NCI-H1417 treated with DMSO at 0.1 percent for 48 hours (cell line): Measurements from ENCODE around the gene IRF8.
"Not testable (repeated sequence)": the region's sequence is repeated elsewhere in the genome, so short reads cannot be mapped to it uniquely, and the experiment has no call there.

Experiments
- DNase-seq: peaks from one replicate; lab custom pipeline; 2025; lab: John Stamatoyannopoulos, UW

The IRF8 gene

GRCh38 chr16:85935391-85935973, 36.5 kb downstream of the IRF8 start:
- no peak for DNase-seq

DNA sequence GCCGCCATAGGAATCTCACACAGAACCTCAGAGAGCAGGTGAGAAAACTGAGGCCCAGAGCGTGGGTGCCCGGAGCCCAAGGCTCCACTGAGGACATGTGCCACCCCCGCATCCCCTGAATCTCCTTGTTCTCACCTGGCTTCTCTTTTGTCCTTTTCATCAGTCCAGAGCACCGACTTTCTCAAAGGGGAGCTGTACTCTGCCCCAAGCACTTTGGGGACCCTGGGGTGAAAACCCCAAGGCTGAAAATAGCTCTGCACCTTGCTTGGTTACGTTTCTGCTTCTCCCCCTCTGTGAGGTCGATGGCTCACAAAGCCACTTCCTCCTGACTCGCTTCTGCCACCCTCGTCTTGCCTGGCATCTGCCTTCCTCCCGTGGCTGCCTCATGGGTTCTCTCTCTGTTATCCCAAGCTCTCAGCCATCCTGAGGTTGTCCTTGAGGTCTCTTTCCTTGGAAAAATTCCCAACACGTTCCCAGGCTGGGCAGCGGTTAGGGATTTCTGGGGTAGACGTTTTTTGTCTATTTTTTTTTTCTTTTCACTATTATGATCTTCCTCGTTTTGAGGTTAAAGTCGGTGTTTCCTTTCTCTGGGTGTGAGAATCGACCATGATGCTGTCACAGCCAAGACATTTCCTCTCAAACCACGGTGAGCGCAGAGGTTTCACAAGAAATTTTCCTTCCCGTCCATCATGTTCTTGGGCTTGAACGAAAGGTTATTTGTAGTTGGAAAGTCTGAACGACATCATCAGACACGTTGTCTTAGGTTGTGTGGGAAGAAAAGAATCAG, 37.2 kb downstream of the IRF8 start:
- DNase-seq = no peak

- no peak for DNase-seq
Measured at GRCh38 chr16:85936816-85937215, 37.9 kb downstream of the IRF8 start.

- DNase-seq = no peak
Measured at GRCh38 chr16:85940214-85940613, 41.3 kb downstream of the IRF8 start.

DNA sequence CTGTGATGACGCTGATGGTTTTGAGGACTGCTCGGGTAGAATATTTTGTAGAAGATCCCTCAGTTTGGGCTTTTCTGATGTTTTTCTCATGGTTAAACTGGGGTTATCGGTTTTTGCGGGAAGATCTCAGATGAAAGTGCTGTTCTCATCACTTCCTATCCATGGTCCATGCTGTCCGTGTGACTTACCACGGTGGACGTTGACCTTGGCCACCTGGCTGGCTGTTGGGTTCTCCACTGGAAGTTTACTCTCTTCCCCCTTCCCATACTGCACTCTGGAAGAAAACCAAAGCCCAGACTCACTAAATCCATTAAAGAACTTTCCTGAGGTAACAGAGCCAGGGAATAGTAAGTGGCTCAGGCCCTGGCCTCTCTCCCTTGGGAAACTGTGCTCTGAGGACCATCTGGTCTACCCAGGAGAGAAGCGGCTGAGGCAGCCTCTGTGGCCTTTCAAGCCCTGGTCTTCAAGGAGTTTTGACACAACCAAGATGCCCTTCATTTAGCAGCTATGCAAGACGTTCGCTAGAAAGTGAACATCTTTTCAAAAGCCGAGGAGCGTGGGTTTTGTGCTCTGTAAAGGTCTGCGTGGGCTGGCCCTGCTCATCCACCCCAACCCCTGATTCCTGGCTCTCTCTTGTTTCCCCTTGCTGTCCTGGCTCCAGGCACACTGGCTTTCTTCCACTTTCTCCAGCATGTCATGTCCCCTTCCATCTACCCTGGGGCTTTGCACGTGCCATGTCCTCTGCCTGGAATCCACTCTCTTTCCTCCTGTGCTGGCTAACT, 43.1 kb downstream of the IRF8 start:
- no peak for DNase-seq

GRCh38 chr16:85942659-85943058, 43.7 kb downstream of the IRF8 start:
- DNase-seq = not testable (repeated sequence)

DNA sequence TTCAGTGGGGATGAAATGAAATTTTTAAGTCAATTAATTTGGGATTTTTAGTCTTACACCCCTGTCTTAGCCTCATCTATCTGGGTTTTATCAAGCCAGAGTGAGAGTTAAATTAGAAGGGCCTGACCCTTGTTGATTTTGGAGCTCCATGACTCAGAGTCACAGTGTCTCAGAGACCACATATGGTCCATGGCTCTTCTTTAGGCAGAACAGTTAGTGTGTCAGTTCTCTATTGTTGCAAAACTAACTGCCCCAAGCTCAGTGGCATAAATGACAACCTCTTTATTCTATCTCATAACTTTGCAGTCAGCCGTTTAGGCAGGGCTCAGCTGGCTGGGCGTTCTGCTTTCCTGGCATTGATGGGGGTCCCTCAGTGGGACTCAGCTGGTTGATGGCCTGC, 44.7 kb downstream of the IRF8 start:
- DNase-seq = no peak

DNA sequence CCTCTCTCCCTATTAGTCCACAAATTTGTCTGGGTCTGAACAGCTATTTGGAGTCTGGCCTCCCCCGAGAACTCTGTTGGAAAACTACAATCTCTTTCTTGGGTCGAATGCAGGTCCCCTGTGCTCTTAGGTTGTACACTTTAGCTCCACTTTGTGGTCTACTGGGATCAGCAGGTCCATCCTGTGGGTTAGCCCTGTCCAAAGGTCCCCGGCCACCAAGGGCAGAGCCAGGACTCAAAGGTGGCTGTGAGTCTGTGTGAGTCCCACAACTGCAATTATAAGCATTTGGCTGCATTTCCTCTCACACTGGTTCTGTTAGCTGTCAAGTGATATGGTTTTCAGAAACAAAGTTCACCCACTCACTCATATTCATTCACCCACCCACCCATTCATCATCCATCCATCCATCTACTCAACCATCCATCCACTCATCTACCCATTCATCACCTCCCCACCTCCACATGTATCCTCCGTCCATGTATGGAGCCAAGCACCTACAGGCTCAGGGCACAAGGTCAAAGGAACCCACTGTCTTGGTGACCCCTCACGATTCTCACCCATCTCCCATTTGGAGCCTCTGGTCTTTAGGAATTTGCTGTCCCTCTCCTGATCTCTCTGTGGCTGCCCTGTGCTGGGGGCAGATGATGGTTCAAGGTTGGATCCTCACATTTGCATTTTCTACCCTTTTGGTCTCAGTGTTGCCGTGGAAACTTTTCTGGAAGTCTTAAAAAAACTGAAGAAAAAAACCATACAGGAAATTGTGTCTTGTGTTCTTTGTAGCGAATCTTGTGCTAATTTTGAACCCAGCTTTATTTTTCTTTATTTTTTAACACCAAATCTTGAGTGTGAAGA, 45.8 kb downstream of the IRF8 start:
- no peak for DNase-seq

GRCh38 chr16:85945424-85945751, 46.4 kb downstream of the IRF8 start:
- no peak for DNase-seq

- DNase-seq = no peak
Measured at GRCh38 chr16:85946541-85947124, 47.7 kb downstream of the IRF8 start.

DNA sequence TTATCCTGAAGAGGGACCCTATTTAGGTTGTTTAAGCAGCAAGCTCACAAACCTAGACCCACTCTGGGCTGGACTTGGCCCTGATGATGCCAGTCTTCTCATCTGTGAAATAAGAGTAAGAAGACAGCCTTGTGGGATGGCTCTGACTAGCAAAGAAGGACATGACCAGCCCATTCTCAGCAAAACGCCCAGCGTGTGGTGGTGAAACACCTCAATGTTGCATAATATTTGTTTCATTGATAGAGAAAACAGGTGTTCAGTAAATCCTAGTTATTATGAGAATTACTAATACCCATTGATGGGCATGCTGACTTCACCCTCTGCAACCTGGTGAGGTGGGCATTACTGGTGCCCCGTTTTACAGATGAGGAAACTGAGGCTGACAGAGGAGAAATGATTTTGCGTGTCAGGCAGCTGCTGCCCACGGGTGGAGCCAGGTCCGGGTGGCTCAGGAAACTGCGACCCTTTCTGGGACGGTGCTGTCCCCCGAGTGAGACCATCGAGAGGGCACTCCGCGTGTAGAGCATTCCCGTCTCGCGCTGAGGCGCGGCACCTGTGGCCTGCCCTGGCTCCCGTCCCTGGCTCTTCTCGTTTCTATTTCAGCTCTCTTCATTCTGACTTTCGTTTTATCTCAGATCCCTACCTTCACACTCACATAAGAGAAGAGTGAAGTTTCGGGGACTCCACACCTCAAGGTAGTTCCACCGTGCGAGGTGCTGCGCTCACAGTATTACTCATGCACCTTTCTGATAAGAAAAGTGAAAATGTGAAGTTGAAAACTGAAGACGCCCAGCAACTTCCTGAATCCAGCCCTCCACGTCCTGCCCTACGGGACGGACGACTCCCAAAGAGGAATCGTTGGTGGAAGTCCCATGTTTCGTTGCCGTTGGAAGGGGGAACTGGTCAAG, 48.5 kb downstream of the IRF8 start:
- DNase-seq = no peak

DNA sequence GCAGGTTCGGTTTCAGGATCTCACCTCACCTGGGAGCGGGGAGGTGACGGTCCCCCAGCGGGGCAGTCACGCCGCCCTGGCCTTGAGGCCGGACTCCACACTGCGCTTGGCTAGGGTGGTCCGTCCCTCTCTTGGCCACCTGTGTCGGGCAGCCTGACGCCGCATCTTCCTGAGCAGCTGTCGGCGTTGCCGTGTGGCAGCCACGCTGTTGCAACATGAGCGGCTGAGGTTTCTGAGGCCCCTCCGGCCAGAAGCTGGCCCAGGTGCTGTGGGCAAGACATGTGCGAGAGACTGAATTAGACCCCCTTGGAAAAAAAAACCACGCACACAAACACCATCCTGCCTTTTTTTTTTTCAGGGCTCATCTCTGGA, 49.2 kb downstream of the IRF8 start:
- DNase-seq = no peak

GRCh38 chr16:85948616-85949265, 49.8 kb downstream of the IRF8 start:
- no peak for DNase-seq

DNA sequence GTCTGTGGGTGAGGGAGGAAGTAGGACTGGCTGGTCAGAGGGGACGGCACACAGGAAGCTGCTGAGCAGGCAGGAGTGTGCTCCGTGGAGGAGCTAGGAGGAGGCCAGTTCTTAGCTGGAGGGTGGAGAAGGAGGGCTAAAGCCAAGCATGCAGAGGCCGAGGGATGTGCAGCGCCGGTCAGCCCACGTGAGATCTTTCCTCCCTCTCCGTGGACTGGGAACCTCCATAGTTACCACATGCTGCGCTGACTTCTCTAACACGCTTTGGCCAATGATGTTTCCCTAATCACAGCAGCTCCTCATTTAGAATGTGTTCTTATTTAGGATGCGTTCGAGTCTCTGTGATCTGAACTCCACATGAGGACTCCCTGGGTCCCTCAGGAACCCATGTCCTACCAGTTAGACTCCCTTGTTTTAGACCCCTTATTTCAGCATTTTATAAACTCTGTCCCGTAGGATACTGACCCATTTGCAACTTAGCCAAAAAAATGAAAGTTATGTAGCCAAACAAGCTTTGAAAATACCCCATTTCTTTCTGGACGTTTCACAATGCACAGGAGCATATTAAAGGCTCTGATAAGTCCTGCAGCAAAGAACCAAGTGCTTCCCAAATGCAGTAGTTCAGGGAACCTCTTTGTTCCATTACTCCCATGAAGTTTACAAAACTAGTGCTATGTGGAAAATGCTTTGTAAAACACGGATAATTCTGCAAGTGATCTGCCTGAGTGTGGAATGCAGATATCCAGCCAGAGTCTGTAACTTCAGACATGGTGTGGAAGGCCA, 51.4 kb downstream of the IRF8 start:
- DNase-seq = no peak

DNA sequence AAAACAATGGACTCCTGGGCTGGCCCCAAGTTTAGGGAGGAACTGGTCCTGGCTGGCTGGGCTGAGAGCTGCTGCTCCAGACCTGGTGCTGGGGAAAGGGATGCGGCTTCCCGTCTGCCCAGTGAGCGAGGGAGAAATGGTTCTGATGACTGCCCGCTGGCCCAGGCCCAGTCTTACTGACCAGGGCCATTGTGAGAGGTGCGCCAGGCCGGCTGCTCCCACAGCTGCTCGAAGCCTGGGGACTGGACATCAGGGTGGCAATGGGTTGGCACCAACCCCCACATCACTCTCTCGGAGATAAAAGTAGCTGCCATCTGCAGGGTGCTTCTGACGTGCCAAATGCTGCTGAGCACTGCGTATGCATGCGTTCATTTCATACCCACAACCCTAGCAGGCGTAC, 53.2 kb downstream of the IRF8 start:
- no peak for DNase-seq

DNA sequence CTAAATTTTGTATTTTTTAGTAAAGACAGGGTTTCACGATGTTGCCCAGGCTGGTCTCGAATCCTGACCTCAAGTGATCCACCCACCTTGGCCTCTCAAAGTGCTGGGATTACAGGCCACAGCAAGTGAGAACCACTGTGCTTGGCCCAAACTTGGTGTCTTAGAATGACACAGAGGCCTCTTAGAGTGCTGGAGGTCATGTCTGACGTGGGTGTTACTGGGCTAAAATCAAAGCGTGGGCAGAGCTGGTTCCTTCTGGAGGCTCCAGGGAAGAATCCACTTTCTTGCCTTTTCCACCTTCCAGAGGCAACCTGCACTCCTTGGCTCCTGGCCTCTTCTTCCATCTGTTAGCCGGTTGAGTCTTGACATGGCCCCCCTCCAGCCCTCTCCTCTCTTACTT, 53.8 kb downstream of the IRF8 start:
- no peak for DNase-seq

DNA sequence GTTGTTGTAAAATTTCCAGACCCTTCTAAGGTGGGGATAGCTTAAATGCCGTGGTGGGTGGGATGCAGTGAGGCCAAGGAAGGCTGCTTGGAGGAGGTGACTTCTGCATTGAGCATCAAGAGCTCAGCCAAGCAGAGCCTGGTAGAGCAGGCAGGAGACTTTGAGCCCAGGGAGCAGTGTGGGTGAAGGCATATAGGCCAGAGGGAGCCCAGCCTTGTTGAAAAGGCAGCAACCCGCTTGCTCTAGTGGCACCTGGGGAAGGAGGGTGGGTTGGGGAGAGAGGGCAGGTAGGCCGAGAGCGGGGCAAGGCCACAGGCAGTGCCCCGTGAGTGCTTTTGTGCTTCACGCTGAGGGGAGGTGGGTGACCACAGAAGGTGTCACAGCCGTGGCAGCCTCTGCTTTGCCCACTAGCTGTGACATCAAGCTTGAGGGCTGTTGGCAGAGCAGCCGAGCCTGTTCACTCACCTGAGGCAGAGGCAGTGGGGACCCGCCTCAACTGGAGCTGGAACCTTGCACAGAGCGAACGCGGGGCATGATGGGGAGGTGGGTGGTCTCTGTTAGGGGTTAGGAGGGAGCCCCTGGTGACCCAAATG, 56.1 kb downstream of the IRF8 start:
- DNase-seq = no peak

GRCh38 chr16:85955566-85955965, 56.6 kb downstream of the IRF8 start:
- no peak for DNase-seq

- no peak for DNase-seq
Measured at GRCh38 chr16:85956426-85956825, 57.5 kb downstream of the IRF8 start.
